ENCODE measurements around the gene WDR74.

The WDR74 gene

GRCh38 chr11:62811659-62812058, 27.7 kb downstream of the WDR74 start:
- peaks cover 18% of the 10 kb centered on the region for H3K36me3 ChIP-seq (ENCODE audit: insufficient read depth, low read length)
- H3K27me3 ChIP-seq (ENCODE audit: insufficient read depth, low read length) = no peaks in the 10 kb centered on the region
- H3K4me3 ChIP-seq (ENCODE audit: low read length) = no peak overlapping the region
- H3K9me3 ChIP-seq (ENCODE audit: low read length) = no peaks in the 10 kb centered on the region
- H3K4me1 ChIP-seq (ENCODE audit: insufficient read depth, low read length) = peaks cover under 1% of the 10 kb centered on the region
- no peak overlapping the region for H2AFZ ChIP-seq (ENCODE audit: low read depth, low read length)

GRCh38 chr11:62810748-62811147, 28.6 kb downstream of the WDR74 start:
- H3K4me3 ChIP-seq (ENCODE audit: low read length) = no peak overlapping the region
- peaks cover 15% of the 10 kb centered on the region for H3K36me3 ChIP-seq (ENCODE audit: insufficient read depth, low read length)
- H3K9me3 ChIP-seq (ENCODE audit: low read length) = no peaks in the 10 kb centered on the region
- H3K4me1 ChIP-seq (ENCODE audit: insufficient read depth, low read length) = peaks cover 9% of the 10 kb centered on the region
- no peak overlapping the region for H2AFZ ChIP-seq (ENCODE audit: low read depth, low read length)
- no peaks in the 10 kb centered on the region for H3K27me3 ChIP-seq (ENCODE audit: insufficient read depth, low read length)

- Histone ChIP-seq H2AFZ (ENCODE audit: low read depth, low read length) (no peak overlapping the region), H3K9me3 (ENCODE audit: low read length) (no peaks in the 10 kb centered on the region), H3K27me3 (ENCODE audit: insufficient read depth, low read length) (no peaks in the 10 kb centered on the region), H3K36me3 (ENCODE audit: insufficient read depth, low read length) (peaks cover 21% of the 10 kb centered on the region), H3K4me3 (ENCODE audit: low read length) (peak overlapping the region; percentile 7), H3K4me1 (ENCODE audit: insufficient read depth, low read length) (peaks cover 21% of the 10 kb centered on the region)
Measured at GRCh38 chr11:62806611-62807121, 32.7 kb downstream of the WDR74 start.

- no peaks in the 10 kb centered on the region for H3K27me3 ChIP-seq (ENCODE audit: insufficient read depth, low read length)
- no peaks in the 10 kb centered on the region for H3K9me3 ChIP-seq (ENCODE audit: low read length)
- peaks cover 28% of the 10 kb centered on the region for H3K36me3 ChIP-seq (ENCODE audit: insufficient read depth, low read length)
- H3K4me1 ChIP-seq (ENCODE audit: insufficient read depth, low read length) = peaks cover 21% of the 10 kb centered on the region
- no peak overlapping the region for H2AFZ ChIP-seq (ENCODE audit: low read depth, low read length)
- peak overlapping the region; percentile 92 for H3K4me3 ChIP-seq (ENCODE audit: low read length)
Measured at GRCh38 chr11:62805961-62806441, 33.4 kb downstream of the WDR74 start.

- H2AFZ ChIP-seq (ENCODE audit: low read depth, low read length) = no peak within 1 kb of the TSS
- H3K27me3 ChIP-seq (ENCODE audit: insufficient read depth, low read length) = no peaks in the 10 kb centered on the region
- peaks cover 21% of the 10 kb centered on the region for H3K4me1 ChIP-seq (ENCODE audit: insufficient read depth, low read length)
- H3K36me3 ChIP-seq (ENCODE audit: insufficient read depth, low read length) = peaks cover 32% of the 10 kb centered on the region
- H3K9me3 ChIP-seq (ENCODE audit: low read length) = no peaks in the 10 kb centered on the region
- H3K4me3 ChIP-seq (ENCODE audit: low read length) = peak within 1 kb of the TSS; percentile 92
Measured at GRCh38 chr11:62805076-62805892, 34.1 kb downstream of the WDR74 start, which contains the start of gene NXF1. NXF1 (minus strand) TSS chr11:62805440; CDS start chr11:62805356, 84 bp downstream.

- H3K36me3 ChIP-seq (ENCODE audit: insufficient read depth, low read length) = peaks cover 40% of the 10 kb centered on the region
- H3K27me3 ChIP-seq (ENCODE audit: insufficient read depth, low read length) = no peaks in the 10 kb centered on the region
- peaks cover 21% of the 10 kb centered on the region for H3K4me1 ChIP-seq (ENCODE audit: insufficient read depth, low read length)
- H2AFZ ChIP-seq (ENCODE audit: low read depth, low read length) = no peak overlapping the region
- peak overlapping the region; percentile 92 for H3K4me3 ChIP-seq (ENCODE audit: low read length)
- no peaks in the 10 kb centered on the region for H3K9me3 ChIP-seq (ENCODE audit: low read length)
Measured at GRCh38 chr11:62804310-62805075, 34.9 kb downstream of the WDR74 start.

- Histone ChIP-seq H3K4me1 (ENCODE audit: insufficient read depth, low read length) (peaks cover 14% of the 10 kb centered on the region), H3K36me3 (ENCODE audit: insufficient read depth, low read length) (peaks cover 67% of the 10 kb centered on the region), H3K9me3 (ENCODE audit: low read length) (no peaks in the 10 kb centered on the region), H2AFZ (ENCODE audit: low read depth, low read length) (no peak overlapping the region), H3K27me3 (ENCODE audit: insufficient read depth, low read length) (no peaks in the 10 kb centered on the region), H3K4me3 (ENCODE audit: low read length) (no peak overlapping the region)
Measured at GRCh38 chr11:62801071-62801470, 38.3 kb downstream of the WDR74 start.

- H3K9me3 ChIP-seq (ENCODE audit: low read length) = no peaks in the 10 kb centered on the region
- H2AFZ ChIP-seq (ENCODE audit: low read depth, low read length) = no peak overlapping the region
- H3K4me3 ChIP-seq (ENCODE audit: low read length) = no peak overlapping the region
- H3K36me3 ChIP-seq (ENCODE audit: insufficient read depth, low read length) = peaks cover 83% of the 10 kb centered on the region
- no peaks in the 10 kb centered on the region for H3K27me3 ChIP-seq (ENCODE audit: insufficient read depth, low read length)
- peaks cover 10% of the 10 kb centered on the region for H3K4me1 ChIP-seq (ENCODE audit: insufficient read depth, low read length)
Measured at GRCh38 chr11:62799486-62799885, 39.9 kb downstream of the WDR74 start.

- Histone ChIP-seq H3K9me3 (ENCODE audit: low read length) (no peaks in the 10 kb centered on the region), H3K36me3 (ENCODE audit: insufficient read depth, low read length) (peaks cover 83% of the 10 kb centered on the region), H3K4me3 (ENCODE audit: low read length) (no peak overlapping the region), H3K27me3 (ENCODE audit: insufficient read depth, low read length) (no peaks in the 10 kb centered on the region), H3K4me1 (ENCODE audit: insufficient read depth, low read length) (peaks cover 11% of the 10 kb centered on the region), H2AFZ (ENCODE audit: low read depth, low read length) (no peak overlapping the region)
Measured at GRCh38 chr11:62796281-62796680, 43.1 kb downstream of the WDR74 start.

GRCh38 chr11:62794201-62794775, 45.1 kb downstream of the WDR74 start:
- Histone ChIP-seq H3K4me3 (ENCODE audit: low read length) (no peak overlapping the region), H2AFZ (ENCODE audit: low read depth, low read length) (no peak overlapping the region), H3K27me3 (ENCODE audit: insufficient read depth, low read length) (no peaks in the 10 kb centered on the region), H3K4me1 (ENCODE audit: insufficient read depth, low read length) (peaks cover 21% of the 10 kb centered on the region), H3K36me3 (ENCODE audit: insufficient read depth, low read length) (peaks cover 81% of the 10 kb centered on the region), H3K9me3 (ENCODE audit: low read length) (no peaks in the 10 kb centered on the region)

GRCh38 chr11:62792202-62792575, 47.2 kb downstream of the WDR74 start:
- H3K4me3 ChIP-seq (ENCODE audit: low read length) = peak overlapping the region; percentile 67
- H2AFZ ChIP-seq (ENCODE audit: low read depth, low read length) = no peak overlapping the region
- peaks cover 68% of the 10 kb centered on the region for H3K36me3 ChIP-seq (ENCODE audit: insufficient read depth, low read length)
- no peaks in the 10 kb centered on the region for H3K9me3 ChIP-seq (ENCODE audit: low read length)
- no peaks in the 10 kb centered on the region for H3K27me3 ChIP-seq (ENCODE audit: insufficient read depth, low read length)
- H3K4me1 ChIP-seq (ENCODE audit: insufficient read depth, low read length) = peaks cover 21% of the 10 kb centered on the region

GRCh38 chr11:62791501-62792201, 47.7 kb downstream of the WDR74 start, which contains the start of gene TMEM223:
TMEM223 (minus strand) TSS chr11:62792006; CDS start chr11:62791994, 12 bp downstream.
- Histone ChIP-seq H3K27me3 (ENCODE audit: insufficient read depth, low read length) (no peaks in the 10 kb centered on the region), H3K4me1 (ENCODE audit: insufficient read depth, low read length) (peaks cover 21% of the 10 kb centered on the region), H2AFZ (ENCODE audit: low read depth, low read length) (no peak within 1 kb of the TSS), H3K9me3 (ENCODE audit: low read length) (no peaks in the 10 kb centered on the region), H3K36me3 (ENCODE audit: insufficient read depth, low read length) (peaks cover 62% of the 10 kb centered on the region), H3K4me3 (ENCODE audit: low read length) (peak within 1 kb of the TSS; percentile 67)
